Measurements from ENCODE around the gene ATOH1.

DNA sequence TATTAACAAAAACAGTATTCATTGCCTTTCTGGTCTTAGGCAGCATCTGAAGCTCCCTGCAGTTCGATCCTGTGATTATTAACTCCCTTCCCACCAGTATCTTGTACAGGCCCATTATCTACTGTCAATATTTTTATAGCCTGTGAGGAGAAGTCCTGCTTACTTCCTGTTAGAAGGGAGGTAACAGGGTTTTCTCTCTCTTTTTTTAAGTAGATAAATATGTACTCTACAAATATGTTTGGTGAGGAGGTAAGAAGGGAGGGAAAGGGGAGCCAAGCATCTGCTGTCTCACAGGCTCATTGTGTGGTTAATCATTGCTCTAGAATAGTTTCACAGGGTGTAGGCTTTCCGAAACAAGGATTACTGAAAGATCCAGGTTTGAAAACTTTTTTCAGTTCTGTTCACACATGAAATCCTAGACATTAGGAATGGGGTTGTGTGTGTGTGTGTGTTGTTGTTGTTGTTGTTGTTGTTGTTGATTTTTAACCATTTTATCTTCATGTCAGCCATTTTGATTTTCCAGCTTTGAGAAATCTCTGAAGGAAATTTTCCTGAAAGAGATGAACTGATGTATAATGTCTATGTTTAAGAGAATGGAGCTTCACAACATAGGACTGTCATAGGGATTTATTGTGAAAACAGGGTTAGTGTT lies 14.2 kb downstream of the ATOH1 start:
- TF ChIP-seq, protein P1, sequence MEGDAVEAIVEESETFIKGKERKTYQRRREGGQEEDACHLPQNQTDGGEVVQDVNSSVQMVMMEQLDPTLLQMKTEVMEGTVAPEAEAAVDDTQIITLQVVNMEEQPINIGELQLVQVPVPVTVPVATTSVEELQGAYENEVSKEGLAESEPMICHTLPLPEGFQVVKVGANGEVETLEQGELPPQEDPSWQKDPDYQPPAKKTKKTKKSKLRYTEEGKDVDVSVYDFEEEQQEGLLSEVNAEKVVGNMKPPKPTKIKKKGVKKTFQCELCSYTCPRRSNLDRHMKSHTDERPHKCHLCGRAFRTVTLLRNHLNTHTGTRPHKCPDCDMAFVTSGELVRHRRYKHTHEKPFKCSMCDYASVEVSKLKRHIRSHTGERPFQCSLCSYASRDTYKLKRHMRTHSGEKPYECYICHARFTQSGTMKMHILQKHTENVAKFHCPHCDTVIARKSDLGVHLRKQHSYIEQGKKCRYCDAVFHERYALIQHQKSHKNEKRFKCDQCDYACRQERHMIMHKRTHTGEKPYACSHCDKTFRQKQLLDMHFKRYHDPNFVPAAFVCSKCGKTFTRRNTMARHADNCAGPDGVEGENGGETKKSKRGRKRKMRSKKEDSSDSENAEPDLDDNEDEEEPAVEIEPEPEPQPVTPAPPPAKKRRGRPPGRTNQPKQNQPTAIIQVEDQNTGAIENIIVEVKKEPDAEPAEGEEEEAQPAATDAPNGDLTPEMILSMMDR (IDR thresholded peaks at IDR 0.05) = no peak
- no peak for TF ChIP-seq POLR2AphosphoS5 (IDR thresholded peaks at IDR 0.05)
- TF ChIP-seq POLR2A (IDR thresholded peaks at IDR 0.05) = no peak
- TF ChIP-seq EP300 (IDR thresholded peaks at IDR 0.05) = no peak
